ENCODE measurements around the gene HNRNPU.

Gene HNRNPU

GRCh38 chr1:244862699-244863490, 1.4 kb downstream of the HNRNPU start:
- DNase-seq = peak; percentile 84

GRCh38 chr1:244862354-244862698, 2.0 kb downstream of the HNRNPU start:
- no peak for DNase-seq

GRCh38 chr1:244861683-244862082, 2.7 kb downstream of the HNRNPU start:
- no peak for DNase-seq

GRCh38 chr1:244860914-244861610, 3.3 kb downstream of the HNRNPU start:
- no peak for DNase-seq

GRCh38 chr1:244860078-244860477, 4.3 kb downstream of the HNRNPU start:
- no peak for DNase-seq

- no peak for DNase-seq
These were observed 6.0 kb downstream of the HNRNPU start for GRCh38 chr1:244858357-244858756.

GRCh38 chr1:244857761-244858160, 6.6 kb downstream of the HNRNPU start:
- DNase-seq = no peak

GRCh38 chr1:244854865-244855578, 9.3 kb downstream of the HNRNPU start:
- DNase-seq = no peak

GRCh38 chr1:244854166-244854565, 10.2 kb downstream of the HNRNPU start:
- no peak for DNase-seq

- DNase-seq = no peak
These were observed 11.6 kb downstream of the HNRNPU start for GRCh38 chr1:244852694-244853093.

- no peak for DNase-seq
These were observed 12.7 kb downstream of the HNRNPU start for GRCh38 chr1:244851546-244852231.

- no peak for DNase-seq
These were observed 13.4 kb downstream of the HNRNPU start for GRCh38 chr1:244850896-244851295.

GRCh38 chr1:244850099-244850852, 14.1 kb downstream of the HNRNPU start:
- no peak for DNase-seq

GRCh38 chr1:244849189-244849866, 15.0 kb downstream of the HNRNPU start:
- no peak for DNase-seq

GRCh38 chr1:244846653-244847052, 17.7 kb downstream of the HNRNPU start:
- DNase-seq = no peak

- no peak for DNase-seq
These were observed 19.9 kb downstream of the HNRNPU start for GRCh38 chr1:244844155-244845121.

GRCh38 chr1:244843148-244843978, 21.0 kb downstream of the HNRNPU start:
- no peak for DNase-seq

- DNase-seq = no peak
These were observed 22.9 kb downstream of the HNRNPU start for GRCh38 chr1:244841273-244841927.

GRCh38 chr1:244840219-244840794, 24.0 kb downstream of the HNRNPU start:
- no peak for DNase-seq

Data from SHP77 treated with DMSO at 0.1 percent for 48 hours (cell line).